SU-DHL-6 (cell line): ENCODE results near the gene CUEDC1.

ENCODE experiments used
- EZH2phosphoT487 ChIP-seq: fragments of 200-600 bp; sonication (generic), shearing (Covaris generic); conservative IDR thresholded peaks from 2 replicates; pipeline ENCODE4 v1.6.1; 2018; ENCODE audit warnings: mild to moderate bottlenecking, antibody characterized with exemption, low read length, moderate library complexity, mixed read lengths
- TF ChIP-seq, protein P1 (sequence below): fragments of 200-600 bp; sonication (generic); IDR thresholded peaks from one replicate; pipeline ENCODE4 v1.5.1; 2017; ENCODE audit warnings: antibody characterized with exemption, mild to moderate bottlenecking, low read length, moderate library complexity; ENCODE audit not compliant: insufficient read depth, poor library complexity, severe bottlenecking

DNA sequence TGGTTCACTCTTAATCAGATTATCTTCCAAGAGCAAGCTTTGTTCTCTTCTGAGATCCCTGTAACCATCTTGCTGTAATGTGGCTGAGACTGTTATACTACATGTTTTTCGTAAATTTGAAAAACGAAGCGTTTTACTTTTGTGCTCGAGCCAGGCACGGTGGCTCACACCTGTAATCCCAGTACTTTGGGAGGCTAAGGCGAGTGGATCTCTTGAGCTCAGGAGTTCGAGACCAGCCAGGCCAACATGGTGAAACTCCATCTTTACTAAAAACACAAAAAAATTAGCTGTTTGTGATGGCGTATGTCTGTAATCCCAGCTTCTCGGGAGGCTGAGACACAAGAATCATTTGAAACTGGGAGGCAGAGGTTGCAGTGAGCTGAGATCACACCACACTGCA is 7.8 kb downstream of the CUEDC1 start:
- TF ChIP-seq, protein P1, sequence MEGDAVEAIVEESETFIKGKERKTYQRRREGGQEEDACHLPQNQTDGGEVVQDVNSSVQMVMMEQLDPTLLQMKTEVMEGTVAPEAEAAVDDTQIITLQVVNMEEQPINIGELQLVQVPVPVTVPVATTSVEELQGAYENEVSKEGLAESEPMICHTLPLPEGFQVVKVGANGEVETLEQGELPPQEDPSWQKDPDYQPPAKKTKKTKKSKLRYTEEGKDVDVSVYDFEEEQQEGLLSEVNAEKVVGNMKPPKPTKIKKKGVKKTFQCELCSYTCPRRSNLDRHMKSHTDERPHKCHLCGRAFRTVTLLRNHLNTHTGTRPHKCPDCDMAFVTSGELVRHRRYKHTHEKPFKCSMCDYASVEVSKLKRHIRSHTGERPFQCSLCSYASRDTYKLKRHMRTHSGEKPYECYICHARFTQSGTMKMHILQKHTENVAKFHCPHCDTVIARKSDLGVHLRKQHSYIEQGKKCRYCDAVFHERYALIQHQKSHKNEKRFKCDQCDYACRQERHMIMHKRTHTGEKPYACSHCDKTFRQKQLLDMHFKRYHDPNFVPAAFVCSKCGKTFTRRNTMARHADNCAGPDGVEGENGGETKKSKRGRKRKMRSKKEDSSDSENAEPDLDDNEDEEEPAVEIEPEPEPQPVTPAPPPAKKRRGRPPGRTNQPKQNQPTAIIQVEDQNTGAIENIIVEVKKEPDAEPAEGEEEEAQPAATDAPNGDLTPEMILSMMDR, result no peak
- TF ChIP-seq EZH2phosphoT487, result no peak
